Heart right ventricle (tissue), 16 donors: ENCODE data around the gene CLSTN2. TPM values are rescaled to one million over a fixed set of nuclear protein-coding genes. Genes with fewer than 3 reads are reported as not detected.

Source experiments
- ATAC-seq, 8 donors: fragments of 200-7000 bp; cut with Tn5 transposase; one replicate each; pipeline ENCODE4 v1.9.1; 2020; ENCODE audit warnings: mild to moderate bottlenecking in 8 of 8, moderate library complexity in 8 of 8, moderate number of reproducible peaks in 1 of 8
- DNase-seq, 2 donors: peaks; one replicate each; pipeline ENCODE4 v3.0.0-alpha.2; 2020
- H3K27ac ChIP-seq, 10 donors: fragments of 200-600 bp; sonication (generic) in 2 of 10; one replicate each; pipeline versions ENCODE4 v1.5.0 to v1.8.0; 2020 to 2022; ENCODE audit warnings: mild to moderate bottlenecking in 3 of 10
- H3K27me3 ChIP-seq, 7 donors: fragments of 200-600 bp; one replicate each; pipeline ENCODE4 v1.8.0; 2021 to 2022; ENCODE audit warnings: mild to moderate bottlenecking in 2 of 7
- H3K36me3 ChIP-seq, 9 donors: fragments of 200-600 bp; sonication (generic) in 1 of 9; one replicate each; pipeline versions ENCODE4 v1.5.0 to v1.8.0; 2020 to 2022; ENCODE audit warnings: mild to moderate bottlenecking in 2 of 9
- H3K4me1 ChIP-seq, 9 donors: fragments of 200-600 bp; sonication (generic) in 1 of 9; one replicate each; pipeline versions ENCODE4 v1.5.0 to v1.8.0; 2020 to 2022; ENCODE audit warnings: mild to moderate bottlenecking in 4 of 9
- H3K4me3 ChIP-seq, 10 donors: fragments of 200-600 bp; sonication (generic) in 2 of 10; one replicate each; pipeline versions ENCODE4 v1.5.0 to v1.8.0; 2020 to 2022; ENCODE audit warnings: mild to moderate bottlenecking in 7 of 10, moderate library complexity in 2 of 10
- H3K9me3 ChIP-seq, 11 donors: fragments of 200-600 bp in 10 of 11; sonication (generic) in 2 of 11; one replicate each; pipeline versions ENCODE4 v1.5.0 to v1.8.0; 2013 to 2022; ENCODE audit warnings: mild to moderate bottlenecking in 2 of 11, control low read depth in 1 of 11, moderate library complexity in 1 of 11
- CTCF ChIP-seq, 9 donors: fragments of 200-600 bp; sonication (generic) in 2 of 9; IDR thresholded peaks; one replicate each; pipeline versions ENCODE4 v1.5.0 to v1.8.0; 2021 to 2022; ENCODE audit warnings: antibody characterized with exemption in 9 of 9, mild to moderate bottlenecking in 5 of 9, moderate library complexity in 1 of 9
- WGBS, 2 donors: extraction: QIAGEN DNeasy Blood & Tissue Kit; methylation state at CpG; one replicate each; pipeline ENCODE4 v1.1.7; 2013; ENCODE audit warnings: inconsistent platforms in 1 of 2; 5-methylcytosine and 5-hydroxymethylcytosine counted together
- intact Hi-C, 10 donors: fragments of 100-400 bp; cut with DNase I; formaldehyde crosslinking; loops; one replicate each; pipeline versions ENCODE4 v1.11.1 to v1.14.2; 2022
- polyA plus RNA-seq, 2 donors: library from polyadenylated mRNA; stranded (reverse); fragments of 200-250 nt; gene quantifications; one replicate each; pipeline ENCODE4 v1.2.3, GENCODE V29; 2013
- total RNA-seq, 10 donors: library from RNA; stranded (reverse); fragmentation: NEBNext Ultra II Directional in 3 of 10; extraction: Animal tissue kit (Norgen Biotek cat#: 25700) in 3 of 10; gene quantifications; one replicate each; pipeline versions ENCODE4 v1.2.1 to v1.2.4, GENCODE V29; 2021 to 2023
- donor health status: Arrhythmogenic right ventricular cardiomyopathy.
- donor health status: ischemic (EF 13 %, LVEDD 7.1; RV severe dilation, severe dysfunction).
- donor health status: healthy with polysubstance abuse.
- donor health status: DM: no; HTN: yes; CAD: no.
- donor health status: DM: no; HTN: no; CAD: no.
- donor health status: ischemic (EF 25% LVEDD 6.9; RV normal size, moderate dysfunction).
- donor health status: ischemic (EF 25% LVEDD 5.7; RV mildly dilated, moderate dysfunction).
- donor health status: healthy.
- donor health status: DM: yes; HTN: yes; CAD: no.
- donor health status: Ischemic cardiomyopathy.
- donor health status: ischemic (EF 35%, LVEDD 5.7; RV mildly dilated, moderate dysfunction).
- donor health status: nonischemic (EF 11% LVEDD 7.7; RV severe dilation, severe dysfunction).
- donor health status: DM: yes; HTN: yes; CAD: no.
- donor health status: PGD.
- donor health status: ischemic (EF 29% LVEDD 5.4; RV normal size, mild dysfunction).
- donor health status: nonischemic (EF 23%, LVEDD 6.1; RV moderate dilation, normal function).

CLSTN2 gene
- total and polyA plus RNA-seq, 12 donors: 0.57 to 10.7 (median 4.4) TPM

- ATAC-seq (no peak), DNase-seq (no peak)
- intact Hi-C loops: no loop called here
- 92% methylated on average over 4 of the region's 4 CpGs for WGBS, 2 donors
- Histone ChIP-seq H3K27ac (no peak overlapping the region), H3K36me3 (no peaks in the 10 kb centered on the region), H3K4me1 (peaks cover 0 to 7% (median 0%) of the 10 kb centered on the region in 9 donors), H3K4me3 (no peak overlapping the region), H3K9me3 (no peaks in the 10 kb centered on the region), H3K27me3 (no peaks in the 10 kb centered on the region)
- TF ChIP-seq CTCF (IDR thresholded peaks at IDR 0.05): no peak
These were observed 213.0 kb downstream of the CLSTN2 start for GRCh38 chr3:140147965-140148490.

- TF ChIP-seq CTCF (IDR thresholded peaks at IDR 0.05): no peak
- intact Hi-C loops: no loop called here
- Histone ChIP-seq H3K27ac (no peak overlapping the region), H3K9me3 (no peaks in the 10 kb centered on the region), H3K36me3 (no peaks in the 10 kb centered on the region), H3K4me1 (peaks cover 0 to 12% (median 0%) of the 10 kb centered on the region in 9 donors), H3K4me3 (no peak overlapping the region), H3K27me3 (no peaks in the 10 kb centered on the region)
- DNase-seq (no peak), ATAC-seq (no peak)
- WGBS, 2 donors: 78 to 82% methylated on average over 3 of the region's 3 CpGs
These were observed 213.9 kb downstream of the CLSTN2 start for GRCh38 chr3:140148824-140149390.

GRCh38 chr3:140151321-140151720, 216.3 kb downstream of the CLSTN2 start:
- WGBS, 2 donors: 68 to 77% methylated on average over 5 of the region's 5 CpGs
- intact Hi-C loops: no loop called here
- no peak for TF ChIP-seq CTCF (IDR thresholded peaks at IDR 0.05)
- H3K4me1 ChIP-seq: peaks cover 0 to 12% (median 0%) of the 10 kb centered on the region in 9 donors
- no peaks in the 10 kb centered on the region for H3K27me3 ChIP-seq
- H3K4me3 ChIP-seq: no peak overlapping the region
- DNase-seq (no peak), ATAC-seq (no peak)
- H3K9me3 ChIP-seq: no peaks in the 10 kb centered on the region
- no peaks in the 10 kb centered on the region for H3K36me3 ChIP-seq
- no peak overlapping the region for H3K27ac ChIP-seq

GRCh38 chr3:140152851-140153639, 218.1 kb downstream of the CLSTN2 start:
- H3K9me3 ChIP-seq: no peaks in the 10 kb centered on the region
- intact Hi-C loops: no loop called here
- H3K27ac ChIP-seq: no peak overlapping the region
- peaks cover 0 to 12% (median 0%) of the 10 kb centered on the region in 9 donors for H3K4me1 ChIP-seq
- DNase-seq (peak; percentile 27 to 57), ATAC-seq (peak; percentile 17 to 92 (median 64))
- peaks cover 0 to 7% (median 0%) of the 10 kb centered on the region in 7 donors for H3K27me3 ChIP-seq
- 50 to 58% methylated on average over 7 of the region's 7 CpGs for WGBS, 2 donors
- no peak for TF ChIP-seq CTCF (IDR thresholded peaks at IDR 0.05)
- H3K36me3 ChIP-seq: no peaks in the 10 kb centered on the region
- H3K4me3 ChIP-seq: no peak overlapping the region
